Lung microvascular endothelial cell (primary cell): ENCODE data around the gene NR2F1-AS1. TPM values are rescaled to one million over a fixed set of nuclear protein-coding genes. Genes with fewer than 3 reads are reported as not detected.
A peak's percentile ranks its signal among the peaks of the same experiment; 100 is the strongest.

Source experiments
- DNase-seq, 2 donors: peaks; one replicate each; pipeline versions ENCODE4 v3.0.0 to v3.0.0-alpha.2; 2010; ENCODE audit warnings: low read depth in 2 of 2
- total RNA-seq: library from RNA; depleted of rRNA; stranded (reverse); fragments of >200 nt; gene quantifications from 2 replicates; pipeline ENCODE4 v1.2.1, GENCODE V29; 2014

NR2F1-AS1 gene
- total RNA-seq, 1 donor from 2014 or later: 29.8 TPM

DNA sequence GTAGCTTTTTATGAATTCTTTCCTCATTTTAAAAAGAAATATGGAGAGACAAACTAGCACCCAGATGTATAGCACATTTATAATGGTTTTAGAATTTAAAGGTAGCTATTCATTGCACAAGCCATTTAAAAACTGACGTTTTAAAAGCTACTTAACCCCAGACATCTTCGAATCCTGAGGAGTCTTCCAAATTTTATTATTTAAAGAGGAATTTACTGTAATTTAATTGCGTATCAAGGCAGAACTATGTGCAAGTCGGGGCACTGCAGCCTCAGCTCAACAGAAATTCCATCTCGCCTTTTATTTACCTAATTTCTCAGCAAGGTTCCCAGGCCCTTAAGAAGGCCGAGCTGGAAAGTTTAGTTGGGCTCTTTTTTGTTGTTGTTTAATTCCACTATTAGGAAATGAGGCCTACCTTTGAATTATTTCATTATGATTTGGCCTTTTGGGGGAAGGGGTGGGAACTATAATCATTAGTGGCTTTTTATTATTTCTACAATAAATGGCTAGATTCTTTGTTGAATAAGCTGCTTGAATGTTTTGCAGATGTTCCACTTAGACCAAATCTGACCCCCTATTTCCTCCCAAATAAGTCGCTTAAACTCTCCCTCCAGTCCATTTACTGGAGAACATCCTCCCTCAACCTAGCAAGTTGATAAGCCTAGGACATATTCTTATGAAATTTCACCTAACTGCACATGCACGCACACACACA is 22.2 kb upstream of the NR2F1-AS1 start:
- DNase-seq: no peak

DNA sequence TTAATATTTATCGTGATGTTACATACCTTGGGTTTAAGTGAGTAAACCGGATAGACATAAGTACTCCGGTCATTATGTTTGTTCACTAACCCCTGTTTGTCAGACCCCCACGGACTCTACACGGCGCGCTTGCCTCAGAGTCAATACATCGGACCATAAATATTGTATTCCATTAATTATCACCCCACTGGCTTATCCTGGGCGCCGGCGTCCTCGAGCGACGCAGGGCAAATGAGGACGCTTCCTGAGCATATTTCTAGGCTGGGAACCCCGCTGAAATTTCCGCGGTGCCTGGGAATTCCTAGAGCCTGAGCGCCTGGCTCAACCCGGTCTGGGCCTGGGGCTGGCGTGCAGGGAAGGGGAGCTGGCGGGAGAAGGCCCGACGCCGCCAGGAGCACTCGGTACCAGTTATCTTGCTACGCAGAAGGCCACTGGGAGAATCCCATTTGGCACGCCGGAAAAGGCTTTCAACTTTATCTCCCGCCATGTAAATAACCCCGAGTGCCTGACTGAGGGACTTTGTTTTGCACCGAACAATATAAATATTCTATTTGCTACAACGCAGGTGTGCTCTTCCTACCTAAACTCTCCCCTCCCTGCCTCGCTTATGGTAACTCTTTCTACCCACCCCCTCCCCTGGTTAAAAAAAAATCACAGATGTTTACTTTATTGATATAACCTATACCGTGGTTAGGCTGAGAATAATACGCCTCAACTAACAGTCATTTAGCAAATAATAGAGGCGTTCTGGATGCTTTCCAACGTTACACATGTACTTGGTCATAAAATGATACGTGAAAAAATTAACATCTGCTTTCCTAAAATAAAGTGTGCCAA is 21.4 kb upstream of the NR2F1-AS1 start:
- DNase-seq: no peak

DNA sequence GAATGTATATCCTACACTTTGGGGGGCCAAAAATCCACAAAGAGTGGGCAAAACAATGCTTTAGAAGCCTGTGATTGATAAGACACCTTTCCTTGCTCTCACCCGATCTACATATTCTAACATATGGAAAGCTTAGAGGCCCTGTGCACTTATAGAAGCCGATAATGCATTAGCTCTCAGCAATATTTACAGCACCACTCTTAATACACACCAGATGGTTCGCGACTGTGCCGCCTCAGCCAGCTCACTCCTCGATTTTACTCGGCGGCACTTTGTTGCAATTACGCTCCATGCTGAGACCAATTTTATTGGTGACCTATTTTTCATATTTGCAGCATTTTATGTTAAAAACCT is 20.8 kb upstream of the NR2F1-AS1 start:
- no peak for DNase-seq

DNA sequence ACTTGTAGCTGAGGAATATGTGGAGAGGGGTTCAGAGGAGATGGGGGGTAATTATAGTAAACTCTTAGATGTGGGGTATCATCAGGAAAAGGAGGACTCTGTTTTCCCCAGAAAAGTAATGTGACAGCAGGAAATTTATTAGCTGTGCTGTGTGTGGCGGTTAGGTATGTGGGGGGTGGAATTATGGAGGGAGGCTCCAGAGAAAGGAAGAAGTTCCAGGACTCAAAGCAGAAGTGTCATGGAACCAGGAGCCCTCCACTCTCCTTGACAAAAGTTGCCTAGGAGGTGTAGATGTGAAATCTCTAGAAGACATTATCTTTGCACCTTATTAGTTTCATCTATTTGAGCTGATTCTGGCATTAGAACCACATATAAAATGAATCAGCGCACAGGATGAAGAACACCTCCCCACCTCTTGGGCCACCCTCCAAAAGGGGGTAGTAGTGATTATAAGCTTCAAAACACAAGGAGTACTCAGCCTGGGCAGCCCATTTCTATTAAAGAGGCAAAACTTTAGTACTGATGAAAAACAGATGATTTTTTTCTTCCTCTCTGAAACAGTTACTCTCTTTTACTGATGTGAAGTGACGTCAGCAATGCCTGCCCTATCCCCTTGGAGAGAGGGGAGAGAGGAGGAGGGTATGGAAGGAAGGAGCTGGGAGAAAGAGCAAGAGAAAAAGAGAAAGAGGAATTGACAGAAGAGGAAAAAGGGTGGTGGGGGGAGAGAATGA is 20.2 kb upstream of the NR2F1-AS1 start:
- no peak for DNase-seq

DNA sequence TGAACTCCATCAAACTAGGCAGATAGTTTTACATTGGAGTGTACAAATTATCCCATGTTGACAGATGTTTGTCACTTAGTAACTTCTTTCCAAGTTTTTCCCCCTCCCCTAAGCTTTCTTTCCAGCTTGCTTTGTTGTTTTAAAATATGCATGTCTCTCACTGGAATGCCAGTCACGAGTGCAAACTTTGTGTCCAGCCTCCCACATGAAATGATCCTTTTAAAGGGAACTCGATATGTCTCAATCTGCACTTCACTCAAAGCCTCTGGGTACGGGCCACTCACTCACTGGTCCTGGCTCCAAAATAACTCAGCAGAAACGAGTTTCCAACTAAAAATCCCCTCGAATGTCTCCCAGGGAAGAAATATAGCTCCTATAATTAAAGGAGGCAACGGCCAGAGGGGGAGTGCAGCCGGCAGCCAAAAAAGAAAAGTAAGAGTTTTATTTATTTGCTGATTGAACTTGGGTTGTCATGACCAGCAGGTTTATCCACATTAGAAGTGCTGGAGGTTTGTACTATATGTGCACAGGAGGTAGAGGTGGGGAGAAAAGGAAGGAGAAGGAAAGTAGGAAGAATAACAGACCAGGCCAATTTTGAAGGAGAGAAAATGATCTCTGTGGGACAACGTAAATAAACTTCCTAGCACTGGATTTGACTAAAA is 19.5 kb upstream of the NR2F1-AS1 start:
- no peak for DNase-seq

DNA sequence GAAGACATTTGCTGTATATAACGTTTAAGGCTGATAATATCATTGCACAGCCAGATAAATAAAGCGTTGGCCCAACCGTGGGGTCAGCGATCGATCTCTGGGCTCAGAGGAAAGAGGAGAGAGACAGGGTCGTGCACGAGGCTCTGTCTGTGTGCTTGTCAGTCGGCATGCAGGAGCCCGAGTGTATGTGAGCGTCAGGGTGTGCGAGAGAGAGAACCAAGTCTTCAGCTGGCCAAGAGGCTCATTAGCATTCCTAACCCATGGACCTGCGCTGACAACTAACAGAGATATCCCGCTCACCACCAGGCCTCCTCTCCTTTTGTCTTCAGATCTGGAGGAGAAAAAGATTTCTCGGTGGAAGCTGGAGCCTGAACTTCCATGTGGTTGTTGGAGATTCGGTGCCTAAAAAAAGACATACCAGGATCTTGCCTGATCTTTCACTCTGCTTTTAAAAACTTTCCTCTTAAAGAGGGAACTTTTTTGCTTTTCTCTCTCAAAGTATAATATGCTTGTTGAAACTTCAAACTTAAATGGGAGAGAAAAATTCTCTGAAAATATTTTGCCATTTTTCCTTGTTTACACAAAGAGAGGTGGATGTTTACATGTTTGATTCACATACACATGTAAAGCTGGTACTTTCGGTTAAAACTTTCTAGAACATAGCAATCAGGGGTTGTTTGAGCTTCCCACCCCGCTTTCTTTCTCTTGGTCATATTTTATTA is 18.5 kb upstream of the NR2F1-AS1 start:
- DNase-seq: no peak

DNA sequence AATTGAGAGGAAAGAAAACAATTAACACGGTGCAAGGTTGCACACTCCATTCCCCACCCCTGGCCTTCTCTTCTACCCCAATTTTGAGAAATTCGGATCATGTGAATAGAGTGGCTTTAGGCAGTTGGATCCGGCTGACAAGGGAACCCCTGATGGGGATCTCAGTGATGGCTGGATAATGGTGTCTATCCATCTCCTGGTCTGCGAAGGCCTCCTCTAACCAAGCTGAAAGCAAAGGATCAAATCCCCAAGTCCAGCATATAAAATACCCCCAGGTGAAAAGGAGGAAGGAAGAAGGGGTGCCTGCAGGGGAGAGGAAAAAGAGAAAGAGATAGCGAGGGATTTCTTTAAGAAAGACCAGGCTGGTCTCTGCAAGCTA is 18.0 kb upstream of the NR2F1-AS1 start:
- DNase-seq: no peak

DNA sequence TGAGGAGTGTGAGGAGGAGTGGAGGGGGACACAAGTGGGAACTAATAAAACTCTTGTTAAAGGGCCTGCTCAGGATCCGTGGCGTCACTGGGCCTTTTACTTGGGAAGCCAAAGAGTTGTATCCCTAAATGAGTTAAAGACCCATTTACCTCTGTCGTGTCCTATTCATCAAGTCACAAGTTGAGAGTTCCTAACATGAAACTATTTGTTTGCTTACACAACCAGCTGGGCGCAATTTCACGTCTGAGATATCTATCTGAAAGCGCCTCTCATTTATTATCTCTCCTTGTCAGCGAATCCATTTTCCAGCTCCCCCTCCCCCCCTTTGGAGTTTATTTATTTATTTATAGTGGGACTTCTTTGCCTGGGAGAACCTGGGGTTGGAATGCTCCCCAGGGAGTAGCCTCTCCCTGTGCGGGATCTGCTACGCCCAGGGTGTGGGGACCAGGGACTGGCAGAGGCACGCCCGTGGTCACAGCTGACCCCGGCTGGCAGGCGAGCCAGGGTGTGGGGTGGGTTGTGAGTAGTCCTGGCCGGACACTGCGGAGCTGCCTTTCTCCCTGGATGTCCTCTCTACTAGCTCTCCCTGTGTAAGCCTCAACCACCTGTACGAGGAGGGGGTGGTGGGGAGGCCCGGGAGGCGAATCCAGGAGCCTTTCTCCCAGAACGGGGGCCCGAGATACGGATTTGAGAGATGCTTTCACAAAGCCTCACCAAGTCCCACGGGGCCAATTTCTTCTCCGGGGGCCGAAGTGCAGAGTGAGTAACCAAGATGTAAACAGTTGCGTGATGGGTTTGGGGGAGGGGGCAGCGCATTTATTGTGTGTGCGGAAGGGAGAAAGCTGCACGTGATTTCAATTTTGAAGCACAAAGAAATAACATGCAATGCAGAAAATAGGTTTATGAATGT is 17.3 kb upstream of the NR2F1-AS1 start:
- no peak for DNase-seq

DNA sequence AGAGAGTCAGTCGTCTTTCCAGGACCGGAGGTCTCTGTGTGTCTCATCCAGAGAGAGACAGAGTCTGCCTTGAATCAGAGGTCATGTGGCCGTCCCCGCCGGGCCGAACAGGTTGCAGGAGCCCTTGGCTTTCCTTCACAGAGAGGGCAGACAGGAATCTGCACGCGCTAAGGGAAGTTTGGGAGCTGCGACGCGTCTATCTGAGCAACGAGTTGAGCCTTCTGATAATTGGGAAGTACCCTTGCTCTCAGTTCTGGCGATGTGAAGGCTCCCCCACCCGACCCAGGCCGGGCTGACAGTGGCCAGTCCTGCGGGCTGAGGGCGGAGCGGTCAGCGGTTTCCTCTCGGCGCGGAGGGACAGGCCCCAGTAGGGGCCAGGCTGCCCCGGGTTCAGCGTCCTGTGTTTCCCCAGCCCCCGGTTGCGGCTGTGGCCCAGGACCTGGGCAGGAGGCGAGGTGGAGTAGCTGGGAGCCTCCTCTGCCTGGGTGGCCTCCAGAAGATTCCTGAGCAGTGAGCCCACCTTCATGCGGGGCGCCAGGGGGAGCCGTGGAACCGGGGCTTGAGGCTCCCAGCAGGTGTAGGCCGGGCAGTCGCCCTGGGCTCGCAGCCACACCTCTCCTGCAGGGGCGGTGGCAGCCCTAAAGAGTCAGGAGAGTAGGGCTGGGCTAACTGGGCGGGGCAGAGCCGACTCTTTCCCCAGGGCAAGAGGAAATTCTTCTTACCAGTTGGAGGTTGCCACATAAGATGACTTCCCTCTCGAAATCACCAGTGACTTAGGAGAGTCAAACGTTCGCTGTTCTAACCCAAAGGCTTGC is 15.9 kb upstream of the NR2F1-AS1 start:
- no peak for DNase-seq

DNA sequence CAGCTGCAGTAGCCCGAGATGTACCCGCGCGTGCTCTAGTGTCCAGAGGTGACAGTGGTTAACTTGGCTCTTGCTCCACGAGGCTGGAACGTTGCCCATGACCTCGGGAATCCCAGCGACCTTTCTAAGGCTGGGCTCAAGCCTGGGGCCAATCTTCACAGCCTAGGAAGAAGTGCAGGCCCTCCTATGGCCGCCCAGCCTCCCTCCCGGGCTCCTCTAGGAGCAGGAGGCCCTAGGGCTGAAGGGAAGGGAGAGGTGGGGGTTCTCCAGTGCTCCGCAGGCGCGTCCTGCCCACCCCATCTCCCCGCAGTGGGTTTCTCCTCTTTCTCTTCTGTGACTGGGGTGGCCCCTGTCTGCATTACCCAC is 15.3 kb upstream of the NR2F1-AS1 start:
- no peak for DNase-seq

DNA sequence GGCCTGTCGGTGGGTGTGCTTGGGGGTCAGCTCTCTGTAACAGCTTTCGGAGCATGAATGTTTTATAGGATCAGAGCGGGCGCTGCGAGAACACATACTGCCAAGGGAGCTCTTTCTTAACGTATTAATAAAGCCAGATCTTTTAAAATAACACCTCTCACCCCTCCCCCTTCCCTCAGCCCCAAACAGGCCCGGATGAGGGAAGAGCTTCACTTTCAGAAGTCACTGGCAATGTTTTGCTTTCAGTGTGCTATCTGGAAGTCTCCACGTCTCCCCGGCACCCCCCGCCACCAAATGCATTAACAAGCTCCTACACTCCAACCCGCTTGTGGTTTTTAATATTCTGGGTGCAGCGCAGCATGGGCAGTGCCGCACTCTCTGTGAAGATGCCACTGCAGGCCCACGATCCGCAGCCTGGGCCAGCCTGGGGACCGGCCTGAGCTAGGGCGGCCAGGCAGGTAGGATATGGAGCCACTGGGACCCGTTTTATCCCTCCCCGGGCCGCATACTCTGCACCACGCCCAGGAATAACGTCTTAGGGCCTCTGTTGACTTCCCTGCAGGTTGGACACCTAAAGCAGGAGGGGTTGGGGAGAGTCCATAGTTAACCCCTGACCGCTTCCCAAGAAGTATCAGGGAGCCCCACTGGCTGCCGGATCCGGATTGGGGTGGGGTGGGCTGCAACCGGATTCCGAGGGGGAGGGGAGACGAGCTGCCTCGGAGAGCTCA is 14.6 kb upstream of the NR2F1-AS1 start:
- no peak for DNase-seq

DNA sequence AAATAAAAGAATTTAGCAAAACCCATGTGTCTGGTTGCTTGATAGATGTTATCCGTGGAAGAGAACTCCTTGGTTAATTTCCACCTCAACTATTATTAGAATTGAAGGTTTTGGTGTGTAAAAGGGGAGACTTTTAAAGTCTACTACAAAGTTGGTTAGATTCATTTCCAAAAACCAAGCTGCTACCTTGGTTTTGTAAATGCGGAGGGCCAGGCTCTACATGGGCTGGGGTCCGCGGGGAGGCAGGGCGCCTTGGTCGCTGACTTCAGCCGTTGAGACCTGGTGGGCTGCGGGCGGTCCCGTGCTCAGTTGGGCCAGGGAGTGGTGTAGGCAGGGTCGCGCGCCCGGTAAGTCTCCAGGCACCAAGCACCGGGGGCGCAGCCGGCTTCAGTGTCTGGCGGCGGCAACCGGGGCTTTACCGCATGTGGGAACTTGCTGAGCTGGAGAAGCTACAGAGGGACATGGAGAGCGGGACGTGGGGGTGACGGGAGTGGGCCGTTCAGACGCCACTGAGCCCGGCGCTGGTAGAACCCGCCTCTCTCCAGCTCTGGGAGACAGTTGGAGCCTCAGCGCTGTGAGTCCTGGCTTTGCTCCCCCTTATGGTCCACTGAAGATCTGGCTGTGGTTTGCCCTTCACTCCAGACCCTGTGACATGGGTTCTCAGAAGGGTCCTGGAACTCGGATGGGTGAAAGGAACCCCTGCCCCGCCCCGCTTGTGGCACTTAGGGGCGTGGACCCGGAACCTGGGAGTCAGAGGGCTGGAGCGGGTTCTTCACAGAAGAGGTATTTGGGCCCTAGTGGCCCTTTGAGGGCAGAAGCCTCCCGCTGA is 13.8 kb upstream of the NR2F1-AS1 start:
- peak in 1 of 2 donors; percentile 19 for DNase-seq

DNA sequence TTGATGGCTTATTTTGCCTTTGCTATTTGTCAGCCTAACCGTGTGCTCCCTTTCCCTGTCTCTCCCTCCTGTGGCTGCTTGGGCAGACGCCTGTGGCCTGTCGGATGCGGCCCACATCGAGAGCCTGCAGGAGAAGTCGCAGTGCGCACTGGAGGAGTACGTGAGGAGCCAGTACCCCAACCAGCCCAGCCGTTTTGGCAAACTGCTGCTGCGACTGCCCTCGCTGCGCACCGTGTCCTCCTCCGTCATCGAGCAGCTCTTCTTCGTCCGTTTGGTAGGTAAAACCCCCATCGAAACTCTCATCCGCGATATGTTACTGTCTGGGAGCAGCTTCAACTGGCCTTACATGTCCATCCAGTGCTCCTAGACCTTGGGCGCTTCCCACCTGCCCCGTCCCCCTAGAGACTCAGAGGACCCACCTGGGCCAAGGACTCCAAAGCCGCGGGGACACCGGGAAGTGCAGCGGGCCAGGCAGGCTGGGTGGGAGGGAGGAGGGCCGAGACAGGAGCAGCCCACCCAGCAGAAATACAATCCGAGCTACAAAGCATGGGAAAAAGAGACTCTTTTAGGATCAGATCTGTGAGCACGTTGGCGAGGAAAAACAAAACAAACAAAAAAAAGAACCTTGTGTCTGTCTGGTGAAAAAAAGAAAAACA is 12.6 kb upstream of the NR2F1-AS1 start:
- DNase-seq: no peak

DNA sequence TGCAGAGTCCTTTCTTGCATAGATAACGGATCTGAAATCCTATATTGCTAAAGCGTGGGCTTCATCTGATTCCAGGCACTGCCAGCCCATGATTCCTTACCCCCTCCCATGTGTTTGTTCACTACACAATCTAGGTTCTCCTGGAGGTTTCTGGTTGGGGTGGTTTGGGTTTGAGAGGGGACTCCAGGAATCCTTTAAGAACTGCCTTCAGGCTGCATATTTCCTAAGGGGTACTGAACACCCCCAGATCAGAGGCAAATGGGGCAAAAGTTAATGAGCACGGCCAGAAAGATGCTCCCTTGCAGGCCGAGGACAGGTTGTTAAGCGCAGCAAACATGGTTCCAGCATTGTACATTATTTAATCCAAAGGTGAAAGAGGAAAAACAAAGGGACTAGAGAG is 11.9 kb upstream of the NR2F1-AS1 start:
- no peak for DNase-seq

DNA sequence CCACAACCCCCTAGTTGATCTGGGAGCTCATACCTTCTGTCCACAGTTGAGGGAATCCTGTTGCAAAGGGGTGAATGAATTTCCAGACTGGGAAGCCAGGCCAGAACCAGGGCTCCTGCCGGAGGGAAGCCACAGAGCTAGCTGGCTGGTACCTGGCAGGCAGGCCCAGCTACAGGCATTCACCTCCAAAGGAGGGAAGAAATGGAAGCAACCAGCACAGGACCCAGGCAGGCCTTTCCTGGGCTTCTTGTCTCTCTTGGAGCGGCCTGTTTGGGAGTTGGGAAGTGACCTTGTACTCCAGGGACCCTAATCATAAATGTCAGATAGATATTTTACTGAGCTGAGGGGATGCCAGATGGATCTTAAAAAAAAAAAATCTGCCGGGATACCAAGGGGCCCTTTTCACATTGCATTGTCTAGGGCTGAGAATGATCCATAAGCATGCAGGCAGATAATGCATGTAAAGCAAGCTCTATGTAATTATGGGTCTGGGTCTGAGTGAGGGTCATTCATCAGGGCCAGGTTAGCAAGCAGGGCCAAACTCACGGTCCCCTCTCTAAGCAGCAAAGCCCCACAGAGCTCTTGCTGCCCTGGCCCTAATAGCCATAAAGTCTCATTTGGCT is 10.4 kb upstream of the NR2F1-AS1 start:
- DNase-seq: no peak

DNA sequence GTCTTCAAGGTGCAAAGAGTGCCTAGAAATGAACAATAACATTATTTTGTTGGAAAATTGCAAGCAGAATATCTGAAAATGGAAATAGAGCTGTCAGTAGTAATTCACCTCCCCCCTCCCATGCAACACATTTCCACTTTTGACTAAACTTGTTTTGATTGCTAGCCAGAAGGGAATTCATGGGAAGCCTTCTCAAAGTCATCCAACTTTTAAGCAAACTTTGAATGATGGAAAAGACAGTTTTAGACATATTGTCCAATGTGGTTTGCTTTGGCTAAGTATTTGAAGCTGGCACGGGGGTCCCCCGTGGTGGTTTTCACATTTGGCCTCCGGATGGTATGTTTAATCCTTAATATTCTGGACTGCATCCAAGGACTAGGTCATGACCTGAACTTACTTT is 9.5 kb upstream of the NR2F1-AS1 start:
- peak in 1 of 2 donors; percentile 42 for DNase-seq

DNA sequence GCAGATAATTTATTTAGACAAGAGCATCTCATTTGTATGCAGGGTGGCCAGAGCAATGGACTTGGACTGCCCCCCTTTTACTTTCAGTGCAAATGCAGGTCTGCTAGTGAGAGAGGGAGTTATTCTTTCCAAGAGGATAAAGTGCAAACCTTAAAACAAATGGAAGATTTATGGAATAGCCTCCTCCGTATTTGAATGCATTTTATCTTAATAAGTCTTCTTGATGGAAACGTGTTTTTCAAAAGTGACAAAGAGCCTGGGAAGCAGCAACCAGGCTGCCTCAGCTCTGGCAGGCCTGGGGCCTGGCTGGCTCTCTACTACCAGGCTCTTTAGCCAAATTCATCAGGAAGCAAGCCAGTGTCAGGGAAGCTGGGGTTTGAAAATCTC is 8.8 kb upstream of the NR2F1-AS1 start:
- peak in 1 of 2 donors; percentile 56 for DNase-seq
